ENCODE results near the gene NISCH. TPM values are rescaled to one million over a fixed set of nuclear protein-coding genes. Genes with fewer than 3 reads are reported as not detected.

The NISCH gene
- total and polyA plus RNA-seq, 9 donors = 73.6 to 142 (median 97.4) TPM

DNA sequence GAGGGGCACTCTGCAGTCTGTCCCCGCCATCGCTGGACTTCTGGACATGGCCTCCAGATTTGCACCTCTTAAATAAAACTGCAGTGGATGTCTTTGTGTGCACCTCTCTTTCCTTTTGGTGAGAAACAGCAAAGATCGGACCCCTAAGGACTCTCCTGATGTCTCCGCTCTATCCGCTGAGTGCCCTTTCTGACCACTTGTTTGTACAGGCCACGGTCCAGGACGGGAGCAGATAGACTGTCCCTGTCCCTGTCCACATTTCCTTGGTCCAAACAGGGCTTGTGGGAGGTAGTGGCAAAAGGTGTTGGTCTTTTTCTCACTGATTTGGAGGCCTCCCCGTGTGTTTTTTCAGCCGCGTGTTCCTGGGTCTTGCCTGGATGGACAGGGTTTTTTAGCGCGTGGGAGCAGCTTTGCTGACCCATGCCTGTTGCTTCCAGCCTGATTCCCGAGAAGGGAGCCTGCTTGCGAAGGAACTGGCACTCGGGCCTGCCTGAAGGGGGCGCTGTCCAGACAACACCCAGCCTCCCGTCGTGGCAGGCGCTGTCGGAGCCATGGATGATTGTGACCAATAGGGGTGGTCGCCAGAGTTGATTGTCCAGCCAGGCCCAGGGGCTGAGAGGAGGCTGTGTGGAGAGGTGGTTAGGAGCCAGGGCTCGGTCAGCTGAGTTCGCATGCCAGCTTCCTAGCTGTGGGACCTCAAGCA lies 26.6 kb downstream of the NISCH start:
- DNase-seq = peak in 1 of 5 donors; percentile 65
- 85 to 87% (median 85%) methylated on average over 23 of the region's 23 CpGs for WGBS, 3 donors
- Histone ChIP-seq H3K27ac (no peak overlapping the region), H3K36me3 (no peaks in the 10 kb centered on the region), H3K4me1 (ENCODE audit: insufficient read depth) (peaks cover 31% of the 10 kb centered on the region), H3K4me3 (no peak overlapping the region), H3K27me3 (no peaks in the 10 kb centered on the region), H3K9me3 (no peaks in the 10 kb centered on the region)
- TF ChIP-seq, protein P1, sequence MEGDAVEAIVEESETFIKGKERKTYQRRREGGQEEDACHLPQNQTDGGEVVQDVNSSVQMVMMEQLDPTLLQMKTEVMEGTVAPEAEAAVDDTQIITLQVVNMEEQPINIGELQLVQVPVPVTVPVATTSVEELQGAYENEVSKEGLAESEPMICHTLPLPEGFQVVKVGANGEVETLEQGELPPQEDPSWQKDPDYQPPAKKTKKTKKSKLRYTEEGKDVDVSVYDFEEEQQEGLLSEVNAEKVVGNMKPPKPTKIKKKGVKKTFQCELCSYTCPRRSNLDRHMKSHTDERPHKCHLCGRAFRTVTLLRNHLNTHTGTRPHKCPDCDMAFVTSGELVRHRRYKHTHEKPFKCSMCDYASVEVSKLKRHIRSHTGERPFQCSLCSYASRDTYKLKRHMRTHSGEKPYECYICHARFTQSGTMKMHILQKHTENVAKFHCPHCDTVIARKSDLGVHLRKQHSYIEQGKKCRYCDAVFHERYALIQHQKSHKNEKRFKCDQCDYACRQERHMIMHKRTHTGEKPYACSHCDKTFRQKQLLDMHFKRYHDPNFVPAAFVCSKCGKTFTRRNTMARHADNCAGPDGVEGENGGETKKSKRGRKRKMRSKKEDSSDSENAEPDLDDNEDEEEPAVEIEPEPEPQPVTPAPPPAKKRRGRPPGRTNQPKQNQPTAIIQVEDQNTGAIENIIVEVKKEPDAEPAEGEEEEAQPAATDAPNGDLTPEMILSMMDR (IDR thresholded peaks at IDR 0.05) = peak in 1 of 3 donors; percentile 14
- TF ChIP-seq POLR2A (IDR thresholded peaks at IDR 0.05) (no peak), EP300 (IDR thresholded peaks at IDR 0.05) (no peak)
- intact Hi-C loops (cut with DNase I) = no loop called here

DNA sequence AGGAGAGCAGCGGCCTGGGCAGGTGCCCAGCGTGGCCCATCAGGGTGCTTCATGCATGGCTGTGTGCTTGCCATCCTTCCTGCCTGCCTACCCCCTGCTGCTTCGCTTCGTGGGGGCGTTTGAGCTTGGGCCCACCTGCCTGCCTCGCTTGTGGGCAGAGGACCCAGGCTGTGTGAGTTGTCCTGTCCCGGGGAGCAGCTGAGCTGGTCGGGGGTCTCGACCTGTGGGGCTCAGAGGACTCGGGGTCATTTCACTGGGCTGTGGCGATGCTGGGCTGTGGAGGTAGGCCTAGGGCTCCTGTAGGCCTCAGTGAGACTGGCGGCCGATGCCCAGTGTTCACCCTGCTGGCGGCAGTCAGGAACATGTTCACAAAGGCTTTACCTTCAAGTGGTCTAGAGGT lies 27.7 kb downstream of the NISCH start:
- Histone ChIP-seq H3K27me3 (no peaks in the 10 kb centered on the region), H3K9me3 (no peaks in the 10 kb centered on the region), H3K4me1 (ENCODE audit: insufficient read depth) (peaks cover 31% of the 10 kb centered on the region), H3K36me3 (no peaks in the 10 kb centered on the region), H3K27ac (no peak overlapping the region), H3K4me3 (no peak overlapping the region)
- DNase-seq = no peak
- no peak for TF ChIP-seq POLR2A (IDR thresholded peaks at IDR 0.05)
- no peak for TF ChIP-seq EP300 (IDR thresholded peaks at IDR 0.05)
- TF ChIP-seq, protein P1 (IDR thresholded peaks at IDR 0.05) = no peak
- intact Hi-C loops (cut with DNase I) = no loop called here
- WGBS, 3 donors = 87 to 90% (median 88%) methylated on average over 12 to 14 of the region's 14 CpGs

DNA sequence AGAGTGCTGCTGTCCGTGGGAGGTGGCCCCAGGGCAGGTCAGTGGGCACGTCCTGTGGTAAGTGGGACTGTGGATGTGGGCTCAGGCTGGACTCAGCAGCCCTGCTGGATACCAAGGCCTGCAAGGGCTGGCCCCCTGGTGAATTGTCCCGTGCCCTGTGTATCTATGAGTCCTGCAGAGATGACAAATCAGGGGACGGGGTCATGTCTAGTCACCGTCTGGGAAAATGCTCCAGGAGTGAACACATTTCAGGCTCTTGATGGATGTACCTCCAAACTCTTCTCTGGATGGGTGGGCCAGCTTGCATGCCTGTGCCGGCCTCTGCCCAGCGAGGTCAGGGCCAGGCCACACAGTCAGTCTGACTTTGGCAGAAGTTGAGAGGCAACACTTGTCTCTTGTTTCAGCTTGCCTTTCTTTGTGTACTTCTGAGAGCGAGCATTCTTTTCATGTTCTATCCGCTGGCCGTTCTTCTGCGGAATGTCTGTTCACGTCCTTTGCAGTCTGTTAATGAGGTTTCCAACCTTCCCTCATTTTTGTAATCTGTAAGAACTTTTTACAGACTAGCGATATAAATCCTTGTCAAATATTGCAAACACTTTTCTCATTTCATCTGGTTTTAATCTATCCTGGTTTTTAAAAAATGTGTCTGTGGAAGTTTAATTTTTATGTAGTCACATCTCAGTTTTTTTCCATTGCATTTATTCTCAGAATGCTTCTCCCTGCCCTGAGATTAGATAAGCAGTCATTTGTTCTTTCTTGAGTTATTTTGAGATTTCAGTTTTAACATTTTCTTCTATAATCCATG lies 28.4 kb downstream of the NISCH start:
- H3K4me1 ChIP-seq (ENCODE audit: insufficient read depth) = peaks cover 31% of the 10 kb centered on the region
- intact Hi-C loops (cut with DNase I) = no loop called here
- no peaks in the 10 kb centered on the region for H3K9me3 ChIP-seq
- no peak for TF ChIP-seq EP300 (IDR thresholded peaks at IDR 0.05)
- no peak for TF ChIP-seq POLR2A (IDR thresholded peaks at IDR 0.05)
- TF ChIP-seq, protein P1 (IDR thresholded peaks at IDR 0.05) = no peak
- H3K4me3 ChIP-seq = no peak overlapping the region
- no peaks in the 10 kb centered on the region for H3K27me3 ChIP-seq
- 19 to 21% (median 21%) methylated on average over 13 of the region's 13 CpGs for WGBS, 3 donors
- peaks cover 2% of the 10 kb centered on the region for H3K36me3 ChIP-seq
- peak overlapping the region in 1 of 2 donors; percentile 48 for H3K27ac ChIP-seq
- peak in 2 of 5 donors; percentile 63 to 79 for DNase-seq

DNA sequence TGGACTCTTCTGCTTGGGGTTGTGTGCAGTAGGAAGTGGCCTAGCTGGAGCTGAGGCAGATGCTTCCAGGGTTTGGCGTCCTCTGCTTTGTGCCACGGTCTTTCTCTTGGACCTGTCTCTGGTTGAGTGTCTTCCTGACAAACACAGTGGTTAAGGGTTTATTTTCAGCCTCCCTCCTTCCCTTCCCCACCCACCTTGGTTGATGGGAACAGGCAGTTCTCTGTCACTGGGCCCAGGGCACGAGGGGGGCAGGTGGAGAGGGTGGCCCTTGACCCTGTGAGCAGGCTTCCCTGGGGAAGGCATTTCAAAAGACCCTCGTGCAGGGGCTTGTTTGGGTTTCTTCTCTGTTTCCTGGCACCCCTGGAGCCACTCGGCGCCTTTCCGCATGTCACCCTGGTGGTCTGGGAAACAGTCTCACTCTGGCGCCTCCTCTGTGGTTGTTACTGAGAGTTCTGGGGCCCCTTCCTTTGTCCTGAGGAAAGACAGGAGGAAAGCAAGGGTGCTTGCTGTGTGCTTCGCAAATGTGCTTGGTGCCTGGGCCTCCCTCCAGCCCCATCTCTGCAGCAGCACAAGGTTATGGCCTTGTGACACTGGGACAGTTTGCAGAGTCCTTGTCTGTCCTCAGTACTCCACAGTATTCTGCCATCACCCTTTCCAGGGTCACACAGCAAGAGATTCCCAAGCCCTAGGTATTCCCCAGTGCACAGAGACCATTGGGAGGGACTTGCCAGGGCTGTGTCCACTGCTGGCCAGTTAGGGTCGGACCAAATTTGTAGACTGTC lies 29.5 kb downstream of the NISCH start:
- Histone ChIP-seq H3K36me3 (peaks cover 2% of the 10 kb centered on the region), H3K27me3 (no peaks in the 10 kb centered on the region), H3K27ac (peak overlapping the region in 1 of 2 donors; percentile 48), H3K4me1 (ENCODE audit: insufficient read depth) (peaks cover 31% of the 10 kb centered on the region), H3K9me3 (no peaks in the 10 kb centered on the region), H3K4me3 (no peak overlapping the region)
- intact Hi-C loops (cut with DNase I) = no loop called here
- DNase-seq = no peak
- TF ChIP-seq, protein P1 (IDR thresholded peaks at IDR 0.05) = no peak
- TF ChIP-seq EP300 (IDR thresholded peaks at IDR 0.05) = no peak
- no peak for TF ChIP-seq POLR2A (IDR thresholded peaks at IDR 0.05)
- WGBS, 3 donors = 57 to 63% (median 60%) methylated on average over 10 of the region's 10 CpGs

All from ovary (tissue), 9 donors.